ENCODE results near the gene FFAR1. TPM values are rescaled to one million over a fixed set of nuclear protein-coding genes. Genes with fewer than 3 reads are reported as not detected.
A peak's percentile ranks its signal among the peaks of the same experiment; 100 is the strongest.

Gene FFAR1
- total and polyA plus RNA-seq, 2 experiments from 2014 or later = not detected

- H3K27me3 ChIP-seq (replicated peaks; ENCODE audit: insufficient read depth) = no peaks in the 10 kb centered on the region
- in situ Hi-C loops (cut with MboI) = no loop called here
- H3K79me2 ChIP-seq (ENCODE audit: insufficient read depth) = no peaks in the 10 kb centered on the region
- H4K20me1 ChIP-seq (ENCODE audit: insufficient read depth) = no peaks in the 10 kb centered on the region
- H3F3A ChIP-seq (ENCODE audit: insufficient read depth) = no peaks in the 10 kb centered on the region
- no peak overlapping the region for H3K4me2 ChIP-seq (ENCODE audit: unreplicated experiment)
- no peak overlapping the region for H3K4me3 ChIP-seq
- peak; percentile 41 for DNase-seq
- H3K4me1 ChIP-seq (ENCODE audit: insufficient read depth) = peaks cover 2% of the 10 kb centered on the region
- no peak overlapping the region for H3K27ac ChIP-seq
- no peaks in the 10 kb centered on the region for H3K9me2 ChIP-seq (ENCODE audit: insufficient read depth)
- H3K9me3 ChIP-seq (ENCODE audit: low read depth) = no peaks in the 10 kb centered on the region
- TF ChIP-seq EZH2phosphoT487 (IDR thresholded peaks at IDR 0.05; ENCODE audit: insufficient read depth, low read depth) (no peak), EZH2 (IDR thresholded peaks at IDR 0.05; ENCODE audit: insufficient read depth, poor library complexity, severe bottlenecking) (no peak)
- H3K36me3 ChIP-seq (ENCODE audit: low read depth) = no peaks in the 10 kb centered on the region
- 19 to 26% methylated on average over 5 to 7 of the region's 7 CpGs for WGBS, 2 experiments (ENCODE audit: low coverage in 1 of 2, low lambda C conversion rate in 2 of 2, missing lambda C conversion rate in 2 of 2)
- H3K9ac ChIP-seq = no peak overlapping the region
- H2AFZ ChIP-seq = no peak overlapping the region
Observed at GRCh38 chr19:35313587-35313986, 34.1 kb upstream of the FFAR1 start.

GRCh38 chr19:35314031-35314430, 33.7 kb upstream of the FFAR1 start:
- H3K9me2 ChIP-seq (ENCODE audit: insufficient read depth) = no peaks in the 10 kb centered on the region
- no peak for DNase-seq
- in situ Hi-C loops (cut with MboI) = no loop called here
- H3K9me3 ChIP-seq (ENCODE audit: low read depth) = no peaks in the 10 kb centered on the region
- no peak overlapping the region for H3K27ac ChIP-seq
- H3K36me3 ChIP-seq (ENCODE audit: low read depth) = no peaks in the 10 kb centered on the region
- WGBS, 2 experiments (ENCODE audit: low coverage in 1 of 2, low lambda C conversion rate in 2 of 2, missing lambda C conversion rate in 2 of 2) = 79 to 84% methylated on average over 8 of the region's 8 CpGs
- H4K20me1 ChIP-seq (ENCODE audit: insufficient read depth) = no peaks in the 10 kb centered on the region
- no peak overlapping the region for H2AFZ ChIP-seq
- H3K9ac ChIP-seq = no peak overlapping the region
- H3K4me3 ChIP-seq = no peak overlapping the region
- no peaks in the 10 kb centered on the region for H3K27me3 ChIP-seq (replicated peaks; ENCODE audit: insufficient read depth)
- H3K4me2 ChIP-seq (ENCODE audit: unreplicated experiment) = no peak overlapping the region
- no peaks in the 10 kb centered on the region for H3F3A ChIP-seq (ENCODE audit: insufficient read depth)
- no peaks in the 10 kb centered on the region for H3K79me2 ChIP-seq (ENCODE audit: insufficient read depth)
- peaks cover 5% of the 10 kb centered on the region for H3K4me1 ChIP-seq (ENCODE audit: insufficient read depth)
- no peak for TF ChIP-seq EZH2phosphoT487 (IDR thresholded peaks at IDR 0.05; ENCODE audit: insufficient read depth, low read depth)
- no peak for TF ChIP-seq EZH2 (IDR thresholded peaks at IDR 0.05; ENCODE audit: insufficient read depth, poor library complexity, severe bottlenecking)

- Histone ChIP-seq H3K27ac (no peak overlapping the region), H3K4me2 (ENCODE audit: unreplicated experiment) (no peak overlapping the region), H3K9me2 (ENCODE audit: insufficient read depth) (no peaks in the 10 kb centered on the region), H3K9me3 (ENCODE audit: low read depth) (no peaks in the 10 kb centered on the region), H4K20me1 (ENCODE audit: insufficient read depth) (no peaks in the 10 kb centered on the region), H3K79me2 (ENCODE audit: insufficient read depth) (no peaks in the 10 kb centered on the region), H3K4me3 (no peak overlapping the region), H2AFZ (no peak overlapping the region), H3K4me1 (ENCODE audit: insufficient read depth) (peaks cover 10% of the 10 kb centered on the region), H3K27me3 (replicated peaks; ENCODE audit: insufficient read depth) (no peaks in the 10 kb centered on the region), H3F3A (ENCODE audit: insufficient read depth) (peaks cover 4% of the 10 kb centered on the region; the same call in 1 of the 2 replicates), H3K36me3 (ENCODE audit: low read depth) (no peaks in the 10 kb centered on the region), H3K9ac (no peak overlapping the region)
- in situ Hi-C loops (cut with MboI) = no loop called here
- 87 to 89% methylated on average over 10 of the region's 10 CpGs for WGBS, 2 experiments (ENCODE audit: low coverage in 1 of 2, low lambda C conversion rate in 2 of 2, missing lambda C conversion rate in 2 of 2)
- TF ChIP-seq EZH2phosphoT487 (IDR thresholded peaks at IDR 0.05; ENCODE audit: insufficient read depth, low read depth) = no peak
- no peak for TF ChIP-seq EZH2 (IDR thresholded peaks at IDR 0.05; ENCODE audit: insufficient read depth, poor library complexity, severe bottlenecking)
- DNase-seq = no peak
Observed at GRCh38 chr19:35314858-35315470, 32.7 kb upstream of the FFAR1 start.

- H3K4me3 ChIP-seq = no peak overlapping the region
- no peaks in the 10 kb centered on the region for H4K20me1 ChIP-seq (ENCODE audit: insufficient read depth)
- H3K27ac ChIP-seq = no peak overlapping the region
- H3K4me2 ChIP-seq (ENCODE audit: unreplicated experiment) = no peak overlapping the region
- H3K4me1 ChIP-seq (ENCODE audit: insufficient read depth) = peaks cover 10% of the 10 kb centered on the region
- in situ Hi-C loops (cut with MboI) = no loop called here
- H3K36me3 ChIP-seq (ENCODE audit: low read depth) = no peaks in the 10 kb centered on the region
- peaks cover 4% of the 10 kb centered on the region; the same call in 1 of the 2 replicates for H3F3A ChIP-seq (ENCODE audit: insufficient read depth)
- no peak overlapping the region for H2AFZ ChIP-seq
- no peaks in the 10 kb centered on the region for H3K79me2 ChIP-seq (ENCODE audit: insufficient read depth)
- 71 to 79% methylated on average over 9 of the region's 9 CpGs for WGBS, 2 experiments (ENCODE audit: low coverage in 1 of 2, low lambda C conversion rate in 2 of 2, missing lambda C conversion rate in 2 of 2)
- H3K9me2 ChIP-seq (ENCODE audit: insufficient read depth) = no peaks in the 10 kb centered on the region
- no peak overlapping the region for H3K9ac ChIP-seq
- H3K27me3 ChIP-seq (replicated peaks; ENCODE audit: insufficient read depth) = no peaks in the 10 kb centered on the region
- TF ChIP-seq EZH2 (IDR thresholded peaks at IDR 0.05; ENCODE audit: insufficient read depth, poor library complexity, severe bottlenecking) (no peak), EZH2phosphoT487 (IDR thresholded peaks at IDR 0.05; ENCODE audit: insufficient read depth, low read depth) (no peak)
- no peaks in the 10 kb centered on the region for H3K9me3 ChIP-seq (ENCODE audit: low read depth)
- DNase-seq = no peak
Observed at GRCh38 chr19:35315883-35316282, 31.8 kb upstream of the FFAR1 start.

All from GM23248 (cell line).